ENCODE results near the gene MTA3.

GRCh38 chr2:42696987-42697386, 128.6 kb downstream of the MTA3 start:
- TF ChIP-seq POLR2A (IDR thresholded peaks at IDR 0.05) (no peak), CTCF (IDR thresholded peaks at IDR 0.05) (no peak)
